Neuronal stem cell (in vitro differentiated cells): ENCODE data around the gene EHMT1.

ENCODE experiments used
- DNase-seq: peaks from one replicate; pipeline ENCODE4 v3.0.0-alpha.2; 2013; ENCODE audit warnings: low spot score
- H2AFZ ChIP-seq: one replicate; pipeline ENCODE4 v1.6.1; 2013; ENCODE audit warnings: mild to moderate bottlenecking, low read length, inconsistent platforms
- H2AK5ac ChIP-seq: 2 replicates; pipeline ENCODE4 v1.6.1; 2013; ENCODE audit warnings: low read depth, mild to moderate bottlenecking, inconsistent platforms, low read length, moderate library complexity, mixed read lengths
- H2BK120ac ChIP-seq: 2 replicates; pipeline ENCODE4 v1.6.1; 2013; ENCODE audit warnings: low read depth, mild to moderate bottlenecking, inconsistent platforms, low read length, moderate library complexity, mixed read lengths
- H2BK12ac ChIP-seq: one replicate; pipeline ENCODE4 v1.6.1; 2013; ENCODE audit warnings: low read length, inconsistent platforms
- H2BK15ac ChIP-seq: 2 replicates; pipeline ENCODE4 v1.6.1; 2013; ENCODE audit warnings: mild to moderate bottlenecking, low read length, inconsistent platforms, mixed read lengths
- H2BK5ac ChIP-seq: one replicate; pipeline ENCODE4 v1.6.1; 2013; ENCODE audit warnings: inconsistent platforms, mild to moderate bottlenecking, low read length, moderate library complexity
- H3K14ac ChIP-seq: one replicate; pipeline ENCODE4 v1.6.1; 2013; ENCODE audit warnings: low read length, inconsistent platforms
- H3K18ac ChIP-seq: 2 replicates; pipeline ENCODE4 v1.6.1; 2013; ENCODE audit warnings: low read length, inconsistent platforms
- H3K23ac ChIP-seq: 2 replicates; pipeline ENCODE4 v1.6.1; 2013; ENCODE audit warnings: low read depth, mild to moderate bottlenecking, mixed read lengths, low read length, inconsistent platforms; ENCODE audit not compliant: poor library complexity
- H3K27ac ChIP-seq: replicated peaks from 3 replicates; pipeline ENCODE4 v1.5.1; 2013; ENCODE audit warnings: low read length, inconsistent platforms
- H3K27me3 ChIP-seq, 3 experiments: 2 replicates each; pipeline ENCODE4 v1.6.1; 2013; ENCODE audit warnings: low read length in 3 of 3, mild to moderate bottlenecking in 2 of 3, inconsistent platforms in 1 of 3, low read depth in 1 of 3, mixed read lengths in 1 of 3, moderate library complexity in 1 of 3; ENCODE audit not compliant: control insufficient read depth in 3 of 3, insufficient read depth in 3 of 3
- H3K36me3 ChIP-seq, 2 donors: replicated peaks in 1 of 2; 2 replicates each; pipeline ENCODE4 v1.6.1; 2013; ENCODE audit warnings: low read length in 2 of 2; ENCODE audit not compliant: control insufficient read depth in 2 of 2, insufficient read depth in 2 of 2
- H3K4ac ChIP-seq: 2 replicates; pipeline ENCODE4 v1.6.1; 2013; ENCODE audit warnings: inconsistent platforms, mild to moderate bottlenecking, low read length, moderate library complexity
- H3K4me1 ChIP-seq, 2 donors: 1 replicate in 1 of 2; 2 replicates in 1 of 2; pipeline ENCODE4 v1.6.1; 2013; ENCODE audit warnings: low read length in 2 of 2, low read depth in 1 of 2; ENCODE audit not compliant: control insufficient read depth in 2 of 2, insufficient read depth in 1 of 2
- H3K4me2 ChIP-seq: one replicate; pipeline ENCODE4 v1.6.1; 2013; ENCODE audit warnings: mild to moderate bottlenecking, low read length, inconsistent platforms; ENCODE audit not compliant: insufficient read depth, poor library complexity, severe bottlenecking
- H3K4me3 ChIP-seq, 2 donors: 2 replicates each; pipeline ENCODE4 v1.5.1; 2013; ENCODE audit warnings: low read length in 2 of 2, mild to moderate bottlenecking in 2 of 2, inconsistent platforms in 1 of 2, moderate library complexity in 1 of 2
- H3K79me1 ChIP-seq: one replicate; pipeline ENCODE4 v1.6.1; 2013; ENCODE audit warnings: low read depth, mild to moderate bottlenecking, inconsistent platforms, low read length, moderate library complexity
- H3K9ac ChIP-seq: one replicate; pipeline ENCODE4 v1.6.1; 2013; ENCODE audit warnings: mild to moderate bottlenecking, low read depth, low read length, inconsistent platforms; ENCODE audit not compliant: poor library complexity
- H3K9me3 ChIP-seq, 2 donors: replicated peaks in 1 of 2; 2 replicates each; pipeline versions ENCODE3 to v1.6.1; 2013; ENCODE audit warnings: low read length in 2 of 2, mild to moderate bottlenecking in 2 of 2, inconsistent platforms in 1 of 2, low read depth in 1 of 2, mixed read lengths in 1 of 2, moderate library complexity in 1 of 2; ENCODE audit not compliant: control insufficient read depth in 2 of 2, insufficient read depth in 1 of 2
- H4K8ac ChIP-seq: one replicate; pipeline ENCODE4 v1.6.1; 2013; ENCODE audit warnings: low read depth, mild to moderate bottlenecking, inconsistent platforms, low read length, moderate library complexity
- H4K91ac ChIP-seq: one replicate; pipeline ENCODE4 v1.6.1; 2013; ENCODE audit warnings: low read length, low read depth, mild to moderate bottlenecking, inconsistent platforms; ENCODE audit not compliant: poor library complexity
- WGBS, 2 donors: extraction: QIAGEN DNeasy Blood & Tissue Kit; methylation state at CpG; one replicate each; pipeline ENCODE4 v1.1.7; 2013; ENCODE audit warnings: missing lambda C conversion rate in 2 of 2, mixed read lengths in 1 of 2; ENCODE audit not compliant: insufficient read length in 2 of 2, insufficient replicate concordance in 1 of 2; ENCODE audit errors: extremely low coverage in 2 of 2; 5-methylcytosine and 5-hydroxymethylcytosine counted together

Gene EHMT1

DNA sequence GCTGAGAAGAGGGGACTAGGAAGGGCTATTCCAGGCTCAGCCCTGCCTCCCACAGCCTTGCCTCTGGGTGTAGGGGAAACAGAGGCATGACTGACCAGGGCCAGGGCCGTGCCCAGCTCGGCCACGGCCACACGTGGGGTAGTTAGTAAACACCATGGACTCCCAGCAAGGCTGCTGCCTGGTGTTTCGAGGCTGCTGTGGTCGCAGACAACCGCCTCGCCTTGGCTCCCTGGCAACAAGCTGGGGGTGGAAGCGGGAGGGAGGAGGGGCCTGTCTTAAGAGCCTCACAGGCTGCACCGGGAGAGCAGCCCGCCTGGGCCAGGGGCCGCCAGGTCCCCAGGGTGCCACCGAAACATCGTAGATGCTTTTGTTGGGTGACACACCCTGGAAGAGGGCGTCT, 168.6 kb downstream of the EHMT1 start:
- H2BK12ac ChIP-seq = no peak overlapping the region
- no peak overlapping the region for H3K4me3 ChIP-seq
- H3K18ac ChIP-seq = peak overlapping the region; percentile 46
- H3K36me3 ChIP-seq = peaks cover 25 to 91% of the 10 kb centered on the region in 2 donors
- no peak overlapping the region for H2AFZ ChIP-seq
- no peaks in the 10 kb centered on the region for H3K27me3 ChIP-seq
- no peak overlapping the region for H3K14ac ChIP-seq
- peaks cover 1 to 6% of the 10 kb centered on the region in 2 donors for H3K9me3 ChIP-seq
- no peak overlapping the region for H3K4me2 ChIP-seq
- H4K8ac ChIP-seq = no peak overlapping the region
- no peak overlapping the region for H3K27ac ChIP-seq
- no peak overlapping the region for H4K91ac ChIP-seq
- H2BK5ac ChIP-seq = peak overlapping the region; percentile 21
- H3K79me1 ChIP-seq = peaks cover 23% of the 10 kb centered on the region
- peaks cover 7 to 16% of the 10 kb centered on the region in 2 donors for H3K4me1 ChIP-seq
- no peak overlapping the region for H3K9ac ChIP-seq
- no peak overlapping the region for H3K4ac ChIP-seq
- no peak overlapping the region for H2BK120ac ChIP-seq
- H2AK5ac ChIP-seq = no peak overlapping the region
- no peak overlapping the region for H3K23ac ChIP-seq
- H2BK15ac ChIP-seq = no peak overlapping the region
- no peak for DNase-seq
- no CpG with 5 or more reads among the region's 15 CpGs for WGBS, 2 donors

DNA sequence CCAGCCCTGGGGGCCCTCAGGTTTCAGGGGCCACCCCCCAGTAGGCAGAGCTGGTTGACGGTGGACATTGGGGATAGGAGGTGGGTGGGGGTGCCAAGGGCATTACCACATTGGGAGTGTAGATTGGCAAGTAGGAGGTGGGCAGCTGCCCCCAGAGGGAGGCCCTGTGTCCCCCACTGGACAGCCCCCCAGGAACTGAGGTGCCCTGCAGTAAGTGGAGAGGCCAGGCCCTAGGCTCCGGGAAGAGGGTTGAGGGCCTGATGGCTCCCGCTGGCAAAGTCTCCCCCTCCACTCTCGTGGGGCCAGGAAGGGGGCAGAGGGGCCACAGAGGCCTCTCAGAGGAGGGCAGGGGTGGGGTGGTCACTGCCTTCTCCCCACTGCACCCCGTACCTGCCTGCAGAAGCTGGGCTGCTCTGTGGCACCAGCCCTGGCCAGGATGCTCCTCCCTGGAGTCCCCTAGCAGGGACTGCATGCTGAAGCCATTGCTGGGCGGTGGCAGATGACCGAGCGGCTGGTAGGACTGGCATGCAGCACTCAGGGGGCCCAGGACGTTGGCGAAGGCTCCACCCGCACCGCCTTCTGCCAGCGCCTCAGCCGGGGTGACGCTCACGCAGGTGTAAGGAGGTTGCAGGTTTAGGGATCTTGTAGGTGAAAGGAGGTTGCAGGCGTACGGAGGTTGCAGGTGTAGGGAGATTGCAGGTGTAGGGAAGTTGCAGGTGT, 169.1 kb downstream of the EHMT1 start:
- H3K14ac ChIP-seq = peak overlapping the region; percentile 94
- no peak overlapping the region for H2BK15ac ChIP-seq
- H2BK12ac ChIP-seq = peak overlapping the region; percentile 73
- H4K8ac ChIP-seq = peak overlapping the region; percentile 43
- no peak overlapping the region for H3K4me3 ChIP-seq
- no peak overlapping the region for H3K4ac ChIP-seq
- H2BK5ac ChIP-seq = peak overlapping the region; percentile 21
- no peak overlapping the region for H3K23ac ChIP-seq
- no peak overlapping the region for H2AFZ ChIP-seq
- no peak for DNase-seq
- H3K18ac ChIP-seq = peak overlapping the region; percentile 48
- H3K4me1 ChIP-seq = peaks cover 7 to 16% of the 10 kb centered on the region in 2 donors
- H3K4me2 ChIP-seq = no peak overlapping the region
- H4K91ac ChIP-seq = no peak overlapping the region
- H3K27me3 ChIP-seq = no peaks in the 10 kb centered on the region
- H2BK120ac ChIP-seq = no peak overlapping the region
- H3K9ac ChIP-seq = peak overlapping the region; percentile 44
- WGBS, 2 donors = no CpG with 5 or more reads among the region's 18 CpGs
- no peak overlapping the region for H3K27ac ChIP-seq
- H3K9me3 ChIP-seq = peaks cover 1 to 6% of the 10 kb centered on the region in 2 donors
- H3K36me3 ChIP-seq = peaks cover 23 to 91% of the 10 kb centered on the region in 2 donors
- H2AK5ac ChIP-seq = no peak overlapping the region
- peaks cover 23% of the 10 kb centered on the region for H3K79me1 ChIP-seq

DNA sequence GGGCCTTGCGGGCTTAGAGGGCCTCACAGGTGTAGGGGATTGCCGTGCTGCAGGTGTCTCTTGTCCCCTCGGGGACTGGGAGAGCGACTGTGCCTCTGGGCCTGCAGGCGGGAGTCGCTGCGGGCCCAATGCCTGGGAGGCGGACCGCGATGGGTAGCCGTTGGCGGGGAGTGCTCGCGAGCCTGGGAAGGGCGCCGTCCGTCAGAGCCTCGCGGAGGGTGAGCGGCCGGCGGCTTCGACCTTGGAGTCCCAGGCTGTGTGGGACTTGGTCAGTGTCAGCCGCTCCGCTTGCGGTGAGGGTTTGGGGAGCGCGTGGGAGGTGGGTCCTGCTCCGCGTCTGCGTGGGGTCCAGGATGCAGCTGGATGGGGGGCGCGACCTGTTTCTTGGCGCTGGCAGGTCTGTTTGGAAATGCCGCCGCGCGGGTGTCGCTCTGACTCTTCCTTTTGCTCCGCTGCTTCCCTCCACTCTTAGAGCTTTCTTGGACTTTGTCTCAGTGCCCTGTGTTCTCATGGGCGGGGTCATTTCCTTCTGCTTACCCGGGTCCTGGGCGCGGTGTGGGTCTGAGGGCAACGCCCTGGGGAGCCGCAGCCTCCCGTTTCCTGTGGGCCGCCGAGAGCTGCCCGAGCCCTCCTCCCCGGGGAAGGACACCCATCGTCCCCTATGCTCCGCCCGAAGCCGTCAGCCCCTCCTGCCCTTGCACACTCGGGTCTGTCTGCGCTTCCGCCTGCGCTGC, 169.9 kb downstream of the EHMT1 start:
- peaks cover 7 to 16% of the 10 kb centered on the region in 2 donors for H3K4me1 ChIP-seq
- no peak overlapping the region for H2BK5ac ChIP-seq
- no peaks in the 10 kb centered on the region for H3K27me3 ChIP-seq
- H3K9me3 ChIP-seq = peaks cover 1 to 6% of the 10 kb centered on the region in 2 donors
- H3K18ac ChIP-seq = no peak overlapping the region
- DNase-seq = no peak
- no peak overlapping the region for H3K23ac ChIP-seq
- no peak overlapping the region for H3K9ac ChIP-seq
- no peak overlapping the region for H2BK15ac ChIP-seq
- no peak overlapping the region for H2AK5ac ChIP-seq
- no peak overlapping the region for H3K4ac ChIP-seq
- no peak overlapping the region for H3K4me2 ChIP-seq
- H3K14ac ChIP-seq = peak overlapping the region; percentile 94
- no peak overlapping the region for H4K91ac ChIP-seq
- no peak overlapping the region for H4K8ac ChIP-seq
- WGBS, 2 donors = no CpG with 5 or more reads among the region's 59 CpGs
- H2AFZ ChIP-seq = no peak overlapping the region
- peaks cover 23% of the 10 kb centered on the region for H3K79me1 ChIP-seq
- H2BK120ac ChIP-seq = no peak overlapping the region
- H3K4me3 ChIP-seq = no peak overlapping the region
- H3K27ac ChIP-seq = no peak overlapping the region
- peaks cover 27 to 91% of the 10 kb centered on the region in 2 donors for H3K36me3 ChIP-seq
- H2BK12ac ChIP-seq = no peak overlapping the region

DNA sequence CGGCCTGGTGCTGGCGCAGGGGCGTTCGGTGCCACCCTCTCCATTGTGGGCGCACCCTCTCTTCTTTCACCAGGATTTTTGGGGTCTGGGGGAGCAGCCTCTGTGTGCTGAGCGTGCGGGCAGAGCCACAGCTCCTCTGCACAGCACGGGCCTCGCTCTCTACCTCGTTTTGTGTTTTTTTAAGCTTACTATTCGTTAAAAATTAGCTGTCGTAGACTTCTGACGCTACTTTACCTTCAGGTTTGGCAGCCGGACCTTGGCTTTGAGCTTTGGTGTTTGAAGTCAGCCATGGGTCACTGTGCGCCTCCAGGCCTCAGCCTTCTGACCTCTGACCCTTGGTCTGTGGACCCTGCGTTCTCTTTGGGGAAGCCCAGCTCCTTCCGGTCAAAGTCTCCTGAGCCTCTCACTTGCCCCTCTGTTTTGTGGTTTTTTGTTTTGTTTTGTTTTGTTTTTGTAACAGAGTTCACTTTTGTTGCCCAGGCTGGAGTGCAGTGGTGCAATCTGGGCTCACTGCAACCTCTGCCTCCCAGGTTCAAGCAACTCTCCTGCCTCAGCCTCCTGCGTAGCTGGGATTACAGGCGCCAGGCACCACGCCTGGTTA, 170.6 kb downstream of the EHMT1 start:
- Histone ChIP-seq H3K23ac (no peak overlapping the region), H2AFZ (no peak overlapping the region), H3K36me3 (peaks cover 27 to 91% of the 10 kb centered on the region in 2 donors), H2BK15ac (no peak overlapping the region), H3K9me3 (peaks cover 1 to 6% of the 10 kb centered on the region in 2 donors), H4K8ac (no peak overlapping the region), H3K79me1 (peaks cover 23% of the 10 kb centered on the region), H3K27ac (no peak overlapping the region), H3K4me3 (no peak overlapping the region), H2BK120ac (no peak overlapping the region), H2BK12ac (no peak overlapping the region), H3K4me1 (peaks cover 7 to 16% of the 10 kb centered on the region in 2 donors), H2BK5ac (no peak overlapping the region), H3K27me3 (no peaks in the 10 kb centered on the region), H2AK5ac (no peak overlapping the region), H3K18ac (no peak overlapping the region), H3K14ac (no peak overlapping the region), H3K4me2 (no peak overlapping the region), H3K9ac (no peak overlapping the region), H4K91ac (no peak overlapping the region), H3K4ac (no peak overlapping the region)
- no peak for DNase-seq
- no CpG with 5 or more reads among the region's 20 CpGs for WGBS, 2 donors
